GM21786 (cell line): ENCODE measurements around the gene ERN2.
"Not testable (repeated sequence)": the region's sequence is repeated elsewhere in the genome, so short reads cannot be mapped to it uniquely, and the experiment has no call there.

Experiments
- ATAC-seq: cut with Tn5 transposase; IDR thresholded peaks from one replicate; pipeline ENCODE4 v1.9.1; 2021; ENCODE audit not compliant: unreplicated experiment

ERN2 gene

DNA sequence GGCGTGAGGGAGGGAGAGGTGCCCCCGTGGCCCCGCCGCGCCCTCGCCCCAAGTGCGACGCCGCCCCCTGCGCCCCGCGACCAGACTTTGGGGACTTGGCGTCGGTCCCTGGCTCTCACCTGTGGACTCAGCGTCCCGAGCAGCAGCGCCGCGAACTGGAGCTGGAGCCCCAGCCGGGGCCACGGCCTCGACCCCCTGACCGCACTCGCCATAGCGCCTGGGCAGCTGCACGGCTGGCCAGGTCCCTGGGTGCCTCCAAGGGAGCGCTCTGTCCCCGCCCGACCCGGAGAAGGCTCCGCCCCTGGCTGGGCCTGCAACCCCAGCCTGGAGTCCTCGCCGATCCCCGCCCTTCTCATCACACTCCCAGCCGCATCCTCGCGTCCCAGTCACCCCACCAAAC, at the start of gene ERN2:
ERN2 (minus strand) TSS at position 247 of the 400 bp plus-strand sequence; CDS start at position 212, 35 bp downstream.
- ATAC-seq: no peak

DNA sequence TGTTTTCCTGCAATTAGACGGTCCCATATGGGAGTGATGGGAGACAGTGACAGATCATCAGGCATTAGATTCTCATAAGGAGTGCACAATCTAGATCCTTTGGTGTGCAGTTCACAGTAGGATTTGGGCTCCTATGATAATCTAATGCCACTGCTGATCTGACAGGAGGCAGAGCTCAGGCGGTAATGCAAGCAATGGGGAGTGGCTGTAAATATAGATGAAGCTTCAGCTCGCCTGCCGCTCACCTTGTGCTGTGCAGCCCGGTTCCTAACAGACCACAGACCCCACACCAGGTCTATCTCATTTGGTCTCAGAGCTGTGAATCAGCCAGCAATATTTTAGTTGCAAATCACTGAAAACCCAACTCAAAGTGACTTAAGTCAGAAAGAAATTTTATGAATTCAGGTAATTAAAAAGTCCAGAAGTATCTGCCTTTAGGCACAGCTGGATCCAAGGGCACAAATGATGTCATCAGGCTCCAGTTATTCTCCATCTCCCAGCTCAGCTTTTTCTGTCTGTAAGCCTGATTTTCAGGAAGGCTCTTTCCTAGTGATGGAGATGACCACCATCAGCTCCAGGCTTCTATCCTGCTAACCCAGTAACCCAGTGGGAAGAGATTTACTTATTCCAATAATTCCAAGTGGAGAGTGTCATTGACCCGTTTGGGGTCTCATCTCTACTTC, 45.1 kb upstream of the ERN2 start:
- no peak for ATAC-seq

DNA sequence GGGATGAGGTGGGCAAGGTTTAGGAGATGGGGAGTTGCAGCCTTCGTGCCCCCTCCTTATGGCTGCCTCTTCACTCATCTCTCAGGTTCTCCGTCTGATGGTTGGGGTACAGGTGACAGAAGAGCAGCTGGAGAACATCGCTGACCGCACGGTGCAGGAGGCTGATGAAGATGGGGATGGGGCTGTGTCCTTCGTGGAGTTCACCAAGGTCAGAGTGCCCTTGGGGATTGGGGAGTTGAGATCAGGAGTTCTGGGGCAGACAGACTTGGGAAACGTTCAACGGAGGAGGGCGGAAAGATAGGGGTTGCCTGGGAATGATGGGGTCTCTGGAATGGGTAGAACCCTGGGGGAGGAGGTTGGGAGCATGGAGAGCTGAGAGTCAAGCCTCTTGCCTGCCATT, 44.1 kb upstream of the ERN2 start:
- no peak for ATAC-seq

DNA sequence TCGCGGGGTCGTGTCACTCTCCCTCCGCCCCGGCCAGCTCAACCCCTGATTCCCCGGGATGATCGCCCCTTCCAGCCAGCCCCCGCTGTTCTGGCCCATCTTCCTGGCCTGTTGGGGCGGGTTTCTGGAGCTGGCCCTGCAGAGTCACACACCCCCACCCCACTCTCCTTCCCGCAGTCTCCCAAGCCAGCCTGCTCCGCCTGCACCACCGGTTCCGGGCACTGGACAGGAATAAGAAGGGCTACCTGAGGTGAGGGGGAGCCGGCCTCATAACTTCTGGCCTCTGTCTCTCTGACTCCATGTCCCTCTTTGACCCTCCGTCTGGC, 42.4 kb upstream of the ERN2 start:
- no peak for ATAC-seq

- no peak for ATAC-seq
Measured at GRCh38 chr16:23754594-23755483, 41.8 kb upstream of the ERN2 start, which contains the start of gene CHP2. Gene CHP2, plus strand, starts transcription at chr16:23755026. Its CDS starts 24 bp downstream, at chr16:23755050.

- ATAC-seq: no peak
Measured at GRCh38 chr16:23753908-23754593, 41.0 kb upstream of the ERN2 start.

GRCh38 chr16:23751053-23751452, 38.0 kb upstream of the ERN2 start:
- not testable (repeated sequence) for ATAC-seq

GRCh38 chr16:23748630-23749029, 35.6 kb upstream of the ERN2 start:
- no peak for ATAC-seq

DNA sequence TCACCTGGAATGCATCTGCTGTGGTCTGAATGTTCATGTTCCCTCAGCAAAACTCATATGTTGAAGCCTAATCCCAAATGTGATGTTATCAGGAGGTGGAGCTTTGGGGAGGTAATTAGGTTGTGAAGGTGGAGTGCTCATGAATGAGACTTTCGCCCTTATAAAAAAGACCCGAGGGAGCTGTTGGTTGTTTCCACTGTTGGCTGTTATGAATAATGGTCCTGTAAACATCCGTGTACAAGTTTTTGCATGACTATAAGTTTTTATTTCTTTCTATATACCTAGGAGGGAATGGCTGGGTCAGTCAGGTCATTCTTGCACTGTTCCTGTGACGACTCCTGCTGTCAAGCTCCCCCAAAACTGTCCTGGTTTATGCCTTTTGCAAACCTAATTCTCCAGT, 32.2 kb upstream of the ERN2 start:
- ATAC-seq: no peak

GRCh38 chr16:23742766-23743165, 29.7 kb upstream of the ERN2 start:
- no peak for ATAC-seq

GRCh38 chr16:23741675-23742303, 28.8 kb upstream of the ERN2 start:
- ATAC-seq: no peak

- ATAC-seq: no peak
Measured at GRCh38 chr16:23739516-23739915, 26.5 kb upstream of the ERN2 start.

DNA sequence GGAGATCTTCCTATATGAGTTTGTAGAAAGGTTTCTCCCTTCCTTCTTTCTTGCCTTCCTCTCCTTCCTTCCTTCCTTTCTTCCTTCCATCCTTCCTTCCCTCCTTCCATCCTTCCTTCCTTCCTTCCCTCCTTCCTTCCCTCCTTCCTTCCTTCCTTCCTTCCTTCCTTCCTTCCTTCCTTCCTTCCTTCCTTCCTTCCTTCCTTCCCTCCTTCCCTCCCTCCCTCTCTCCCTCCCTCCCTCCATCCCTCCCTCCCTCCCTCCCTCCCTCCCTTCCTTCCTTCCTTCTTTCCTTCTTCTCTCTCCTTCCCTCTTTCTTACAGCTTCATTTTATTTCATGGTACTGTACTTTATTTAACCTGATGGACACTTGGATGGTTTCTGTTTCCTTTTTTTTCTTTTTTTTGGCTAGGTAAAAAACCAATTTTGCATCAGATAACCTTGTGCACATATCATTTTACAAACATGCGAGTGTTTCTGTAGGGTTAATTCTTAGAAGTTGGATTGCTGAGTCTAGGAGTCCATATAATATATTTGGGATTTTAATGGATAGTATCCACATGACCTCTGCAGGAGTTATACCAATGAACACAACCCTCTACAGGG, 24.5 kb upstream of the ERN2 start:
- ATAC-seq: not testable (repeated sequence)

GRCh38 chr16:23734176-23734893, 21.3 kb upstream of the ERN2 start:
- ATAC-seq: no peak

DNA sequence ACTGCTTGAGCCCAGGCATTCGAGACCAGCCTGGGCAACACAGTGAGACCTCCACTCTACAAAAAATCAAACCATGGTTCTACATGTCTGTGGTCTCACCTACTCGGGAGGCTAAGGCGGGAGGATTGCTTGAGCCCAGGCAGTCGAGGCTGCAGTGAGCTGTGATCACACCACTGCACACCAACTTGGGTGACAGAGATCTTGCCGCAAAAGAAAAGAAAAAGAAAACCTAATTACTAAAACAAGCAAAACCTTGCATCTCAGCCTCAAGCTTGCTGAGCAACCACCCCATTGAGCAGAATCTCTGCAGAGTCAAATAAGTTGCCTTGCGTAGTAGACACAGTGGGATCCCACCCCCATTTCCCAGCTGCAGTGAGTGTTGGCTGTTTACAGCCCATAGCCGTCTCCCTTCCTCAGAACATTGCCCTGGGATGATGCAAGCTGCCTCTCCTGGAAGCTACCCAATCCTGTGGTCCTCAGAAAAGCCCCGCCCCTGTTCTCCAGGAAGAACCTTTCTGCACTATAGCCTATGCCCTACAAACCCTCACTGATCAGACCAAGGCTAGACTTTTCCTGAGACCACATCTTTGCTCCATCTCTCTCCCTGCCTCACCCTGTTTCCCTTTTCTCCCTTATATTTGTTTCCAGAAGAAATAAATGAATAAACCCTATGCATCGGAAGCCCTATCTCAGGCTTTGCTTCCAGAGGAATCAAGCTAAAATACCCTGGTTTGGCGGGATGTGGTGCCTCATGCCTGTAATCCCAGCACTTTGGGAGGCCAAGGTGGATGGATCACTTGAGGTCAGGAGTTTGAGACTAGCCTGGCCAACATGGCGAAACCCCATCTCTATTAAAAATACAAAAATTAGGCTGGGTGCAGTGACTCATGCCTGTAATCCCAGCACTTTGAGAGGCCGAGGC, 16.7 kb upstream of the ERN2 start:
- ATAC-seq: no peak

- no peak for ATAC-seq
Measured at GRCh38 chr16:23728112-23728477, 15.1 kb upstream of the ERN2 start.

- no peak for ATAC-seq
Measured at GRCh38 chr16:23726710-23727109, 13.7 kb upstream of the ERN2 start.

DNA sequence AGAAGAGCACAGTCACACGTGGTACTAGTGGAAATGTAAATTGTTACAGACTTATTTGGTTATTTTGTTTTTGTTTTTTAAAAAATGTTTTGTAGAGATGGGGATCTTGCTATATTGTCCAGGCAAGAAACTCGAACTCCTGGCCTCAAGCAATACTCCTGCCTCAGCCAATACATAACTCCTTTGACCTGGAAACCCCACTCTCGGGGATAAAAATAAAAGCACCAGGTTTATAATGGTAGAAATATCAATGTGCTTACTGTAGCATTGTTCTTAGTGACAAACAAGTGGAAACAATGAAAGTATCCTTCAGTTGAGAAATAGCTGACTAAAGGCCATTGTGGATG, 11.7 kb upstream of the ERN2 start:
- no peak for ATAC-seq

DNA sequence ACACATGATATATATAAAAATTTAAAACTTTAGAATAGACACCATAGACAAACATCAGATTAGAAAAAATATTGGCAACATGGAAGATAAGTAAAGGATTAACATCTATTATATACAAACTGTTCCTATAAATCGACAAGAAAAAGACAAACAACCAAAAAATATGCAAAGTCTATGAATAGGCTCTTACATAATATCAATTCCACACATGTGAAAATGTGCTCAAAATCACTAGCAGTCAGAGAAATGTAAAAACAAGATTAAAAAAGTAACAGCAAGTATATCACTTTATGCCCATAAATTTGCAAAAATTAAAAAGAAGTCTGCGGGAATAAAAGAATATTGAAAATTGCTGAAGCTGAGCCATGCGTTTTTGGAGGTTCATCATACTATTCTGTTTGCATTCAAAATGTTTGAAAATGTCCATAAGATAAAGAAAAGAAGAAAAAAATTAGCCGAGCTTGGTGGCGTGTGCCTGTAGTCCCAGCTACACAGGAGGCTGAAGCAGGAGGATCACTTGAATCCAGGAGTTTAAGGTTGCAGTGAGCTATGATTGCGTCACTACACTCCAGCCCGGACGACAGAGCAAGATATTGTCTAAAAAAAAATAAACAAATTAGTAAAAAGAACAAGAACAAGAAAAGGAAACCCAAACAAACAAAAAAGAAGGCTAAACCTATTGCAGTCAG, 11.2 kb upstream of the ERN2 start:
- no peak for ATAC-seq
